Colonic mucosa (tissue), 4 donors: ENCODE results near the gene AFG1L. TPM values are rescaled to one million over a fixed set of nuclear protein-coding genes. Genes with fewer than 3 reads are reported as not detected.

Experiments
- DNase-seq: peaks from one replicate; pipeline ENCODE4 v3.0.0-alpha.2; 2020
- H3K27ac ChIP-seq: fragments of 200-600 bp; one replicate; pipeline ENCODE4 v1.8.0; 2021
- H3K27me3 ChIP-seq: fragments of 200-600 bp; one replicate; pipeline ENCODE4 v1.8.0; 2021
- H3K36me3 ChIP-seq: fragments of 200-600 bp; one replicate; pipeline ENCODE4 v1.8.0; 2021
- H3K4me1 ChIP-seq: fragments of 200-600 bp; one replicate; pipeline ENCODE4 v1.8.0; 2021; ENCODE audit warnings: mild to moderate bottlenecking
- H3K4me3 ChIP-seq: fragments of 200-600 bp; one replicate; pipeline ENCODE4 v1.8.0; 2021
- H3K9ac ChIP-seq, 2 donors: one replicate each; pipeline ENCODE4 v1.7.0; 2013; ENCODE audit warnings: control low read depth in 2 of 2, low read depth in 2 of 2, low read length in 2 of 2
- H3K9me3 ChIP-seq: fragments of 200-600 bp; one replicate; pipeline ENCODE4 v1.8.0; 2021
- intact Hi-C: fragments of 100-400 bp; cut with DNase I; formaldehyde crosslinking; loops from one replicate; pipeline ENCODE4 v1.14.1; 2022
- total RNA-seq, 2 donors: library from RNA; stranded (reverse); fragmentation: NEBNext Ultra II Directional in 1 of 2; extraction: Animal tissue kit (Norgen Biotek cat#: 25700) in 1 of 2; gene quantifications; one replicate each; pipeline ENCODE4 v1.2.1, GENCODE V29; 2021
- TF ChIP-seq, protein P1 (sequence below): fragments of 200-600 bp; IDR thresholded peaks from one replicate; pipeline ENCODE4 v1.8.0; 2022; ENCODE audit warnings: antibody characterized with exemption, mild to moderate bottlenecking
- donor health status: healthy.
- donor health status: DM: no; HTN: no; CAD: no.
- donor health status: DM: no; HTN: no; CAD: no.

Gene AFG1L
- total RNA-seq, 2 donors from 2014 or later, result 9.5 to 10.9 TPM

GRCh38 chr6:108348655-108349349 is 53.9 kb downstream of the AFG1L start:
- no peaks in the 10 kb centered on the region for H3K9me3 ChIP-seq
- H3K4me1 ChIP-seq, result no peaks in the 10 kb centered on the region
- TF ChIP-seq, protein P1, sequence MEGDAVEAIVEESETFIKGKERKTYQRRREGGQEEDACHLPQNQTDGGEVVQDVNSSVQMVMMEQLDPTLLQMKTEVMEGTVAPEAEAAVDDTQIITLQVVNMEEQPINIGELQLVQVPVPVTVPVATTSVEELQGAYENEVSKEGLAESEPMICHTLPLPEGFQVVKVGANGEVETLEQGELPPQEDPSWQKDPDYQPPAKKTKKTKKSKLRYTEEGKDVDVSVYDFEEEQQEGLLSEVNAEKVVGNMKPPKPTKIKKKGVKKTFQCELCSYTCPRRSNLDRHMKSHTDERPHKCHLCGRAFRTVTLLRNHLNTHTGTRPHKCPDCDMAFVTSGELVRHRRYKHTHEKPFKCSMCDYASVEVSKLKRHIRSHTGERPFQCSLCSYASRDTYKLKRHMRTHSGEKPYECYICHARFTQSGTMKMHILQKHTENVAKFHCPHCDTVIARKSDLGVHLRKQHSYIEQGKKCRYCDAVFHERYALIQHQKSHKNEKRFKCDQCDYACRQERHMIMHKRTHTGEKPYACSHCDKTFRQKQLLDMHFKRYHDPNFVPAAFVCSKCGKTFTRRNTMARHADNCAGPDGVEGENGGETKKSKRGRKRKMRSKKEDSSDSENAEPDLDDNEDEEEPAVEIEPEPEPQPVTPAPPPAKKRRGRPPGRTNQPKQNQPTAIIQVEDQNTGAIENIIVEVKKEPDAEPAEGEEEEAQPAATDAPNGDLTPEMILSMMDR, result no peak
- H3K27me3 ChIP-seq, result no peaks in the 10 kb centered on the region
- DNase-seq, result no peak
- intact Hi-C loops, result no loop called here
- H3K9ac ChIP-seq, result no peak overlapping the region
- H3K4me3 ChIP-seq, result no peak overlapping the region
- no peak overlapping the region for H3K27ac ChIP-seq
- no peaks in the 10 kb centered on the region for H3K36me3 ChIP-seq

- Histone ChIP-seq H3K27ac (no peak overlapping the region), H3K4me3 (no peak overlapping the region), H3K36me3 (no peaks in the 10 kb centered on the region), H3K9me3 (no peaks in the 10 kb centered on the region), H3K27me3 (no peaks in the 10 kb centered on the region), H3K9ac (no peak overlapping the region), H3K4me1 (no peaks in the 10 kb centered on the region)
- intact Hi-C loops, result no loop called here
- no peak for DNase-seq
- TF ChIP-seq, protein P1, result no peak
These were observed 55.7 kb downstream of the AFG1L start for GRCh38 chr6:108350528-108350927.

DNA sequence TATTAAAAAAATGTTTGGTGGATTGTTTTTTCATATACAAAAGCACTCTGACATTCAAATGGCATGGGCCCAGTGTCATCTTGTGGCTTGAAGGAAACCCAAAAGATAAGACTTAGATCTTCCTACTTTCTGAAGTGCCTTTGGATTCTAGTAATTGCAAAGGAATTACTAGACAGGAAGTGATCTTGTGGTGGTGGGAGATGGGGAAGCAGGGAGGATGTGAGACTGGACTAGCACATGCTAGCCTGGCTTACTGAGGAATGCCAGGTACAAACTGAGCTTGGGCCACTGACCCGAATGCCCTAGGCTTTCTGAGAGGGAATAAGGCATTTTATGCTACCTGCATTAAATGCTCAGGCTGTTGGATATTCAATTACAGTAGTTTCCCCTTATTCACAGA is 59.0 kb downstream of the AFG1L start:
- no peaks in the 10 kb centered on the region for H3K4me1 ChIP-seq
- H3K9me3 ChIP-seq, result no peaks in the 10 kb centered on the region
- DNase-seq, result no peak
- no peak overlapping the region for H3K9ac ChIP-seq
- TF ChIP-seq, protein P1, result no peak
- no peaks in the 10 kb centered on the region for H3K27me3 ChIP-seq
- intact Hi-C loops, result no loop called here
- no peaks in the 10 kb centered on the region for H3K36me3 ChIP-seq
- H3K4me3 ChIP-seq, result no peak overlapping the region
- no peak overlapping the region for H3K27ac ChIP-seq

GRCh38 chr6:108355120-108355519 is 60.3 kb downstream of the AFG1L start:
- intact Hi-C loops, result no loop called here
- no peaks in the 10 kb centered on the region for H3K27me3 ChIP-seq
- TF ChIP-seq, protein P1, result no peak
- no peaks in the 10 kb centered on the region for H3K36me3 ChIP-seq
- H3K9ac ChIP-seq, result no peak overlapping the region
- no peak for DNase-seq
- H3K27ac ChIP-seq, result no peak overlapping the region
- no peaks in the 10 kb centered on the region for H3K4me1 ChIP-seq
- no peaks in the 10 kb centered on the region for H3K9me3 ChIP-seq
- H3K4me3 ChIP-seq, result no peak overlapping the region

GRCh38 chr6:108355890-108356289 is 61.0 kb downstream of the AFG1L start:
- intact Hi-C loops, result no loop called here
- Histone ChIP-seq H3K4me3 (no peak overlapping the region), H3K9me3 (no peaks in the 10 kb centered on the region), H3K9ac (no peak overlapping the region), H3K27me3 (no peaks in the 10 kb centered on the region), H3K36me3 (no peaks in the 10 kb centered on the region), H3K27ac (no peak overlapping the region), H3K4me1 (no peaks in the 10 kb centered on the region)
- TF ChIP-seq, protein P1, result no peak
- DNase-seq, result no peak
